HG03571 (cell line): ENCODE results near the gene RDM1.

ENCODE experiments used
- ATAC-seq: cut with Tn5 transposase; IDR thresholded peaks from one replicate; pipeline ENCODE4 v1.9.1; 2021; ENCODE audit not compliant: unreplicated experiment

The RDM1 gene

GRCh38 chr17:35934760-35935159, 4.2 kb upstream of the RDM1 start:
- no peak for ATAC-seq

DNA sequence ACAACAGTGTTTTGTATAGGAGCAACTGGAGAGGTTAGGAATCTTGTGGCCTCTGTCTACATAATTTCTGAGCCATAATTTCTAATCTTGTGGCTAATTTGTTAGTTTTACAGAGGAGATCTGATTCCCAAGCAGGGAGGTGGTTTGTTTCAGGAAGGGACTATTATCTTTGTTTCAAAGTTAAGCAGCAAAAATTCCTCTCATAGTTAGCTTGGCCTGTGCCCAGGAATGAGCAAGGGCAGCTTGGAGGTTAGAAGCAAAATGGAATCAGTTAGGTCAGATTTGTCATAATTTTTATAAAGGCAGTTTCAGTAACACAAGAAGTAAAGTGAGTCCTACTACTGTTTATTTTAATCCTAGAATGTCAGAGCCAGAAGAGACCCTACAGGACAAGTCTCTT, 2.0 kb upstream of the RDM1 start:
- ATAC-seq: no peak

- no peak for ATAC-seq
Observed at GRCh38 chr17:35931794-35932425, 1.3 kb upstream of the RDM1 start.

GRCh38 chr17:35927714-35928113, 2.9 kb downstream of the RDM1 start:
- ATAC-seq: no peak

DNA sequence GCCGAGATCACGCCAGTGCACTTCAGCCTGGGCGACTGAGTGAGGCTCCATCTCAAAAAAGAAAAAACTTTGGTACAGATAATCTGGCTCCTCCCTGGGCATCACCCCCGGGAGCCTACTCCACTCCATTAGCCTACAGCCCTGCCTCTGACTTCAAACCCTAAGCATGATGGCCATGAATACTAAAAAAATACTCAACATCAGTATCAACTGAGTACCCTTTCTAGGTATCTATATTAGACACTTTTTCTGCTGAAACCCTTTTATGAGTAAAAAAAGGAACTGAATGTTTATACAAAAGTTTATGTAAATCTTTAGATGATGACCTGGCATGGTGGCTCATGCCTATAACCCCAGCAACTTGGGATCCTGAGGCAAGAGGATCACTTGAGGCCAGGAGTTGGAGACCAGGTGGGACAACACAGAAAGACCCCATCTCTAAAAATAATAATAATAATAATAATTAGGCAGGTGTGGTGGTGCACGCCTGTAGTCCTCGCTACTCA, 6.9 kb downstream of the RDM1 start:
- no peak for ATAC-seq

- no peak for ATAC-seq
Observed at GRCh38 chr17:35920229-35920628, 10.3 kb downstream of the RDM1 start.

DNA sequence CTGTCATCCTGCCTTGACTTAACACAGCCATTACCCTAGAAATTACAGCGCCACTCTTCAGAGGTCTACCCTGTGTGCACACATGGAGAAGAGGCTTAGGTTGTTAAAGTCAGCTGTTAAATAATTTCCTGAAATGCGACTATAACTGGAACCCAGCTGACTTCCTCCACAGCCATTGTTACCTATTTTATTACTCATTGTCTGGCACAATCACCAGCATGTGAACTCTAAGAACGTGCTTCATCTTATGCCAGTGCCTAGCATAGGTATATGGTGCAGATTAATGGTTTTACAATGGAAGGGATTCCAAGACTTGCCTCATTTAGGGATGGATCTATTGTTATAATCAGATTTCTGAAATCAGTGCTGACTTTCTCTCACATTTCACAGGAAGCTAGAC, 11.9 kb downstream of the RDM1 start:
- no peak for ATAC-seq

- ATAC-seq: no peak
Observed at GRCh38 chr17:35917519-35918213, 12.9 kb downstream of the RDM1 start.

GRCh38 chr17:35915153-35915964, 15.2 kb downstream of the RDM1 start:
- ATAC-seq: no peak

- ATAC-seq: no peak
Observed at GRCh38 chr17:35914354-35914753, 16.2 kb downstream of the RDM1 start.

GRCh38 chr17:35913609-35914008, 17.0 kb downstream of the RDM1 start:
- no peak for ATAC-seq

DNA sequence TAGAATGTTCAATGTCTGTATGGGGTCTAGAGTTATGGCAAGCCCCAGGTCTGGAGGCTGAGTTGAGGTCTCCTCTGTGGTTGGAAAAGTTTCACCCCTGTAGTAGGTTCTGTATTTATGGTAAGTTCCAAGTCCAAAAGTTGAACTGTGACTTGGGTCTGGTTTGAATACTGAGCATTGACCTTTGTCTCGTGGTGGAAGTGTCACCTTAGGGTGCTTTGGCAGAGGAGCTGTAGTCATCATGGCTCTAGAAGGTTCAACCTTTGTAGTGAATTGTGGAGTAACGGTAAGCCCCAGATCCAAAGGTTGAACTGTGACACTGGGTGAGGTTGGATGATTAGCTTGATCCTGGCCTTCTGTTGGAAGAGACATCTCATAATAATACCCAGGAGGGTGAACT, 17.6 kb downstream of the RDM1 start:
- ATAC-seq: no peak

- ATAC-seq: no peak
Observed at GRCh38 chr17:35912339-35912912, 18.1 kb downstream of the RDM1 start.

DNA sequence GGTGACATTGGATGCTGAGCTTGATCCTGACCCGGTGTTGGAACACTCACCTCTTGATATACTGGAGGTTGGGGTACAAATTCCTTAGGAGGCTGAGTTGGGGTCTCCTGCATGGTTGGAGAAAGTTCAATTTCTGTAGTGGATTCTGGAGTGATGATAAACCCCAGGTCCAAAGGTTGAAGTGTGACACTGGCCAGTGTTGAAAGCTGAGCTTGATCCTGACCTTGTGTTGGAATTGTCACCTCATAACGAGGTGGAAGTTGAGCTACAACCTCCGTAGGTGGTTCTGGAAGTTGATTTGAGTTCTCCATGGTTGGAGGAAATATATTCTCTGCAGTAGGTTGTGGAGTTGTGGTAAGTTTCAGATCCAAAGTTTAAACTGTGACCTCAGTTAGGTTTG, 21.2 kb downstream of the RDM1 start:
- no peak for ATAC-seq

DNA sequence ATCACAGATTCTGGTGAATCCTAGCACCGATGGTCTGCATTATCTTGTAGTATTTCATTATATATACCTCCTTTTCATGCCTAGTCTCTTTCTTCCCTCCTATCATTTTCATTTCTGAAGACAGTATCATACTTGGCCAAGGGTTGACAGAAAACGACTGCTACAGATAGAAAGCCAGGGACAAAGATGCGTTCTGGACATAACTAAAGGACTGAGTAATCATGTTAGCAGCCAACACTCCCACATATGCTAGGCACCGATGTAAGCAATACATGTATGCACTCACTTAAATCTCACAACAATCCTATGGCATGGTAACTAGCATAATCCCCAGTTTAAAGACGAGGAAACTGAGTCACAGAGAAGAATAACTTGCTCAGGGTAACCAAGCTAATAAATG, 22.9 kb downstream of the RDM1 start:
- no peak for ATAC-seq

DNA sequence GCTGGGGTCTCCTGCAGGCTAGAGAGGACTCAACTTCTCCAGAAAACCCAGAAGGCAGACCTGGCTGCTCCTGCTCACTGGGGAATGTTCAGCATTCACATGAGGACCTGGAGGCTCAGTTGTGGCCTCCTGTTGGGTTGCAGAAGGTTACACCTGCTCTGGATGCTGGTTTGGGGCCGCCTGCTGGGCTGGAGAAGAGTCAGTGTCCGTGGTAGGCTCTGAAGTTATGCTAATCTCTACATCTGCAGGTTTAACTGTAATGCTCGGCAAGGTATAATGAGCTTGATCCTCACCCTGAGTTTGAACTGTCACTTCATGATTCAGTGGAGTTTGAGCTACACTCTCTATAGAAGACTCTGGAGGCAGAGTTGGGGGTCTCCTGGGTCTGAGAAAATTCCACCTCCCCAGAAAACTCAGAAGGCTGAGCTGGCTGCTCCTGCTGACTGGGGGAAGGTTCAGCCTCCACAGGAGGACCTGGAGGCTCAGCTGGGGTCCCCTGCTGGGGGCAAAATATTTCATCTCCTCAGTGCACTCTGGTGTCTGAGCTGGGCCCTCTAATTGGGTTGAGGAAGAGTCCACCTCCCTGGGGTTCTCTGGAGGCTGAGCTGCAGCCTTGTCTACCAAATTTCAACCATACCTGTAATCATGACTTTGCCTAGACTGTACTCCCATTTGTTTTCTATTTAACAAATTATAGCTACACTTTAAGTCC, 23.5 kb downstream of the RDM1 start:
- no peak for ATAC-seq

DNA sequence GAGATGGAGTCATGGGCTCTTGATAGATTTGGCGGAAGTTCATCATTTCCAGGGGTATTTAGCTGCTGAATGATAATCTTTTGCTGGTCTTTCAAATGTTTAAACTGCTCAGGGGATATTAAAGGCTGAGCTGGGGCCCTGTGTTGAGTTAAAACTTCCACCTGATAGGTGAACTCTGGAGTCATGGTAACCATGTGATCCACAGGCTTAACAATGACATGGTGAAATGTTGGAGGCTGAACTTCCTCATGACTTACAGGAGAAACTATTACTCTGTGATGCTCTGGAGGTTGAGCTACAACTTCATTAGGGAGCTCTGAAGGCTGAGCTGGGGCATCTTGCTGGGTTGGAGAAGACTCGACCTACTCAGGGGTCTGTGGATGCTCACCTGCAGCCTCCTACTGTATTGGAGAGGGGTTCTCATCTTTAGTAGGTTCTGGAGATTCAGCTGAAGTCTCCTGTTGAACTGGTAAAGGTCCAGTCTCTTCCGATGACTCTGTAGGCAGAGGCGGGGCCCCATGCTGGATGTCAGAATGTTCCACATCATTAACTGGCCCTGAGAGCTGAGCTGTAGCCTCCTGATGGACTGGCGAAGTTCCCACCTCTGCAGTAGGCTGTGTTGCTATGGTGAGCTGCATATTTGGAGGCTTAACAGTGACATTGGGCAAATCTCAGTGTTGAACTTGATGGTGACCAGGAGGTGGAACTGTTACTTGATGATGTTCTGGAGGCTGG, 24.2 kb downstream of the RDM1 start:
- ATAC-seq: no peak

- no peak for ATAC-seq
Observed at GRCh38 chr17:35903451-35903850, 27.1 kb downstream of the RDM1 start.

DNA sequence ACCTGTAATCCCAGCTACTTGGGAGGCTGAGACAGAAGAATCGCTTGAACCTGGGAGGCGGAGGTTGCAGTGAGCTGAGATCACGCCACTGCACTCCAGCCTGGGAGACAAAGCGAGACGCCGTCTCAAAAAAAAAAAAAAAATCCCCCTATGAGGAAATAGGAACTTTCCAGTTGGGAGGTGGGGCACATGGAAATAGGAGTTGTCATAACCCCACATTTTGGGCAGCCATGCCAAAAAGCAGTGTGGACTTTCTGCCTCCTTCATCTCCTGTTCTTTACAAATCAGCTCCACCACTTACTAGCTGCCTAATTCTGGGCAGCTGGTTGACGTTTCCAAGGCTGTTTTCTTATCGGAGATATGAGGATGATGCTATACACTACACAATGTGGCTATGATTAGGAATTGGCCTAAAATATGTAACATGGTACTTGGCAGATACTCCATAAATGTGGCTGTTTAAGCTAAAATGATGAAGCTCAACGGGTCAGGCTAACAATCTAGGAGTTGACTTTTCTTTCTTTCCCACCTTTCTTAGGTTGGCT, 28.9 kb downstream of the RDM1 start:
- ATAC-seq: no peak
